Upper lobe of left lung (tissue), 4 donors: ENCODE measurements around the gene CCNY.

ENCODE experiments used
- EP300 ChIP-seq, 4 donors: sonication (generic); formaldehyde crosslinking; IDR thresholded peaks; one replicate each; pipeline ENCODE4 v1.5.1; 2017; ENCODE audit warnings: antibody characterized with exemption in 4 of 4, control low read depth in 2 of 4
- POLR2A ChIP-seq, 4 donors: fragments of 450-650 bp; IDR thresholded peaks; one replicate each; pipeline ENCODE4 v1.5.1; 2016 to 2017; ENCODE audit warnings: antibody characterized with exemption in 4 of 4, mild to moderate bottlenecking in 2 of 4
- POLR2AphosphoS5 ChIP-seq, 2 donors: sonication (generic); formaldehyde crosslinking; IDR thresholded peaks; one replicate each; pipeline ENCODE4 v1.5.1; 2017; ENCODE audit warnings: antibody characterized with exemption in 2 of 2
- TF ChIP-seq, protein P1 (sequence below), 6 experiments: fragments of 450-650 bp in 4 of 6; fragments of 200-600 bp in 2 of 6; sonication (generic) in 2 of 6; IDR thresholded peaks; one replicate each; pipeline ENCODE4 v1.5.1; 2016 to 2019; ENCODE audit warnings: antibody characterized with exemption in 6 of 6

- TF ChIP-seq, protein P1, sequence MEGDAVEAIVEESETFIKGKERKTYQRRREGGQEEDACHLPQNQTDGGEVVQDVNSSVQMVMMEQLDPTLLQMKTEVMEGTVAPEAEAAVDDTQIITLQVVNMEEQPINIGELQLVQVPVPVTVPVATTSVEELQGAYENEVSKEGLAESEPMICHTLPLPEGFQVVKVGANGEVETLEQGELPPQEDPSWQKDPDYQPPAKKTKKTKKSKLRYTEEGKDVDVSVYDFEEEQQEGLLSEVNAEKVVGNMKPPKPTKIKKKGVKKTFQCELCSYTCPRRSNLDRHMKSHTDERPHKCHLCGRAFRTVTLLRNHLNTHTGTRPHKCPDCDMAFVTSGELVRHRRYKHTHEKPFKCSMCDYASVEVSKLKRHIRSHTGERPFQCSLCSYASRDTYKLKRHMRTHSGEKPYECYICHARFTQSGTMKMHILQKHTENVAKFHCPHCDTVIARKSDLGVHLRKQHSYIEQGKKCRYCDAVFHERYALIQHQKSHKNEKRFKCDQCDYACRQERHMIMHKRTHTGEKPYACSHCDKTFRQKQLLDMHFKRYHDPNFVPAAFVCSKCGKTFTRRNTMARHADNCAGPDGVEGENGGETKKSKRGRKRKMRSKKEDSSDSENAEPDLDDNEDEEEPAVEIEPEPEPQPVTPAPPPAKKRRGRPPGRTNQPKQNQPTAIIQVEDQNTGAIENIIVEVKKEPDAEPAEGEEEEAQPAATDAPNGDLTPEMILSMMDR (IDR thresholded peaks at IDR 0.05): no peak
- TF ChIP-seq EP300 (IDR thresholded peaks at IDR 0.05): no peak
- no peak for TF ChIP-seq POLR2A (IDR thresholded peaks at IDR 0.05)
- TF ChIP-seq POLR2AphosphoS5 (IDR thresholded peaks at IDR 0.05): peak in 1 of 2 donors; percentile 2
Observed at GRCh38 chr10:35447693-35448407, 111.5 kb downstream of the CCNY start.
